Endodermal cell (in vitro differentiated cells): ENCODE results near the gene AUTS2. TPM values are rescaled to one million over a fixed set of nuclear protein-coding genes. Genes with fewer than 3 reads are reported as not detected.
A peak's percentile ranks its signal among the peaks of the same experiment; 100 is the strongest.
"Not testable (repeated sequence)": the region's sequence is repeated elsewhere in the genome, so short reads cannot be mapped to it uniquely, and the experiment has no call there.

ENCODE experiments used
- DNase-seq: peaks from one replicate; pipeline ENCODE4 v3.0.0-alpha.2; 2017
- H3K27ac ChIP-seq: 2 replicates; pipeline ENCODE4 v1.5.1; 2013; ENCODE audit warnings: mild to moderate bottlenecking, low read depth, low read length, moderate library complexity
- H3K27me3 ChIP-seq: 2 replicates; pipeline ENCODE4 v1.6.1; 2013; ENCODE audit warnings: mild to moderate bottlenecking, low read length, moderate library complexity; ENCODE audit not compliant: insufficient read depth, control insufficient read depth, poor library complexity, severe bottlenecking
- H3K36me3 ChIP-seq: 2 replicates; pipeline ENCODE4 v1.7.0; 2013; ENCODE audit warnings: mild to moderate bottlenecking, low read length, moderate library complexity; ENCODE audit not compliant: control insufficient read depth, insufficient read depth
- H3K4me1 ChIP-seq: one replicate; pipeline ENCODE4 v1.7.0; 2013; ENCODE audit warnings: low read length; ENCODE audit not compliant: control insufficient read depth, insufficient read depth
- H3K4me3 ChIP-seq: 2 replicates; pipeline ENCODE4 v1.5.1; 2013; ENCODE audit warnings: mild to moderate bottlenecking, low read length, moderate library complexity
- H3K9ac ChIP-seq: 2 replicates; pipeline ENCODE4 v1.6.1; 2013; ENCODE audit warnings: mild to moderate bottlenecking, low read length, moderate library complexity; ENCODE audit not compliant: poor library complexity, severe bottlenecking; ENCODE audit errors: extremely low read depth
- H3K9me3 ChIP-seq: 2 replicates; pipeline ENCODE4 v1.6.1; 2013; ENCODE audit warnings: mild to moderate bottlenecking, low read length, moderate library complexity; ENCODE audit not compliant: control insufficient read depth
- H3K27ac Mint-ChIP-seq: 2 replicates; pipeline ENCODE4 v1.8.0; 2020; ENCODE audit warnings: mixed read lengths
- H3K27me3 Mint-ChIP-seq: 2 replicates; pipeline ENCODE4 v1.8.0; 2021; ENCODE audit warnings: mild to moderate bottlenecking, mixed read lengths; ENCODE audit not compliant: insufficient read depth
- H3K36me3 Mint-ChIP-seq: 2 replicates; pipeline ENCODE4 v1.8.0; 2020; ENCODE audit warnings: low read depth, mixed read lengths
- H3K4me1 Mint-ChIP-seq: 2 replicates; pipeline ENCODE4 v1.8.0; 2020; ENCODE audit warnings: mixed read lengths
- H3K4me3 Mint-ChIP-seq: 2 replicates; pipeline ENCODE4 v1.8.0; 2020; ENCODE audit warnings: mild to moderate bottlenecking, moderate library complexity, mixed read lengths
- H3K9me3 Mint-ChIP-seq: 2 replicates; pipeline ENCODE4 v1.8.0; 2020; ENCODE audit warnings: mild to moderate bottlenecking, mixed read lengths
- WGBS, 2 experiments: methylation state at CpG; one replicate each; pipeline versions ENCODE4 v1.1.5 to v1.1.7; 2013; ENCODE audit warnings: missing lambda C conversion rate in 2 of 2, mixed read lengths in 1 of 2; ENCODE audit not compliant: insufficient coverage in 1 of 2, insufficient read length in 1 of 2; 5-methylcytosine and 5-hydroxymethylcytosine counted together
- total RNA-seq, 2 donors: library from RNA; stranded (reverse); fragmentation: NEBNext Ultra II Directional in 1 of 2; extraction: Animal tissue kit (Norgen Biotek cat#: 25700) in 1 of 2; gene quantifications; 2 replicates in 1 of 2; 3 replicates in 1 of 2; pipeline ENCODE4 v1.2.1, GENCODE V29; 2021
- TF ChIP-seq, protein P1 (sequence below): fragments of 200-600 bp; sonication (generic); conservative IDR thresholded peaks from 2 replicates; pipeline ENCODE4 v1.5.0; 2021; ENCODE audit warnings: antibody characterized with exemption, mild to moderate bottlenecking

AUTS2 gene
- total RNA-seq, 2 donors from 2014 or later: 76.8 to 106 TPM

DNA sequence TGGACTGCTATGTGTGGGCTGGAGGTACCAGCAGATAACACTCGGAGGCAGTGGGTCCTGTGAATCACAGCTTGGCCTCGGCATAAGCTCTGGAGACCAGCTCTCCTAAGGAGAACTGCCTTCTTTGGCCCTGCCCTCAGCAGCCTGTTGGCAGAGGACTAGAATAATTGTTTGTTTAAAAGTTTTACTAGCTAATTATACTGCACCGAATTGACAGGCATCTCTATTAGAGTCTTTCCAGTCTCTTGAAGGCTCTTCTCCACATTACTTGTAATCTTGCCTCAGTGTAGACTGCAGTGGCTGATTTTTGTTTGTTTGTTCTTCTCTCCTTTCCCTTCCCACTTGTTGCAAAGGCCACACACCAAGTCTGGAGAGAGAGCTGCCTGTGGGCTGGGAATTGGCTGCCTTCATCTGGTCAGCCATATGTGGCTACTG, 183.2 kb downstream of the AUTS2 start:
- WGBS, 2 experiments: 86 to 91% methylated on average over 1 to 3 of the region's 3 CpGs
- DNase-seq: no peak
- Mint-ChIP-seq H3K27me3 (no peaks in the 10 kb centered on the region), H3K9me3 (no peaks in the 10 kb centered on the region), H3K27ac (peak overlapping the region; percentile 36), H3K4me1 (peaks cover 24% of the 10 kb centered on the region), H3K4me3 (no peak overlapping the region), H3K36me3 (peaks cover 3% of the 10 kb centered on the region)
- no peaks in the 10 kb centered on the region for H3K27me3 ChIP-seq
- H3K4me1 ChIP-seq: peaks cover 4% of the 10 kb centered on the region
- TF ChIP-seq, protein P1, sequence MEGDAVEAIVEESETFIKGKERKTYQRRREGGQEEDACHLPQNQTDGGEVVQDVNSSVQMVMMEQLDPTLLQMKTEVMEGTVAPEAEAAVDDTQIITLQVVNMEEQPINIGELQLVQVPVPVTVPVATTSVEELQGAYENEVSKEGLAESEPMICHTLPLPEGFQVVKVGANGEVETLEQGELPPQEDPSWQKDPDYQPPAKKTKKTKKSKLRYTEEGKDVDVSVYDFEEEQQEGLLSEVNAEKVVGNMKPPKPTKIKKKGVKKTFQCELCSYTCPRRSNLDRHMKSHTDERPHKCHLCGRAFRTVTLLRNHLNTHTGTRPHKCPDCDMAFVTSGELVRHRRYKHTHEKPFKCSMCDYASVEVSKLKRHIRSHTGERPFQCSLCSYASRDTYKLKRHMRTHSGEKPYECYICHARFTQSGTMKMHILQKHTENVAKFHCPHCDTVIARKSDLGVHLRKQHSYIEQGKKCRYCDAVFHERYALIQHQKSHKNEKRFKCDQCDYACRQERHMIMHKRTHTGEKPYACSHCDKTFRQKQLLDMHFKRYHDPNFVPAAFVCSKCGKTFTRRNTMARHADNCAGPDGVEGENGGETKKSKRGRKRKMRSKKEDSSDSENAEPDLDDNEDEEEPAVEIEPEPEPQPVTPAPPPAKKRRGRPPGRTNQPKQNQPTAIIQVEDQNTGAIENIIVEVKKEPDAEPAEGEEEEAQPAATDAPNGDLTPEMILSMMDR: no peak
- no peaks in the 10 kb centered on the region for H3K9me3 ChIP-seq
- no peak overlapping the region for H3K9ac ChIP-seq
- H3K27ac ChIP-seq: no peak overlapping the region
- H3K4me3 ChIP-seq: no peak overlapping the region
- H3K36me3 ChIP-seq: no peaks in the 10 kb centered on the region

DNA sequence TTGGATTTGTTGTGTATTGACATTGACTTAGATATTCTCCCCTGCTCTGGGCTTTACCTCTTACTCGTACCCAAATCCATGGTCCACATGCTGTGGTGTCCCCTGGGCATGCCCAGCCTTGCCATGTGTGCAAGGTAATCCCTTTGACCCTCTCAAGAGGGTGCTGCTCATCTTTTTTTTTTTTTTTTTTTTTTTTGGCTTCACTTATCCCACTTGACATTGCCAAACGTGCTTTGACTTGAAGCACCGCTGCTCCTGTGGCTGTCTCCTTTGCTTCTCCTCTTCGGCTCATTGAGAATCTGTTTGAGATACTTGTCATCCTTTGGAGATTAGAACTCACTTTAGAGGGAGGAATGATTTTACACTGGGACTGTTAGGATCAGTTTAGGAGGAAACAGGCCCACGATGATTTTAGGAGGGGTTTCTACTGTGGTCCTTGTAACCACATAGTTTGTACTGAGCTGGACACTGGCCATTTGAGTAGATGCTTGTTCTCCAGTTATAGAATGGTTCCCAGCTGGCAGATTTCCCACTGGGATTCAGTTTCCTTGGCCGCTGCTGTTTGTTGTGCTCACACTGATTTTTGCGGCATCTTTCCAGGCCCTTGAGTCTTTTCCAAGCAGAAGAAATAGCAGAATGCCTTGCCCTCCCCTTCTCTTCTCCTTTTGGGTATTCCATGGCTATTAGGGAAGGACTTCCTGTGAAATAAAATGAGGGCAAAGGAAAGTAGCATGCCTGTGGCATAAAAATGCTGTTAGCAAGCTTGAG, 184.8 kb downstream of the AUTS2 start:
- DNase-seq: no peak

DNA sequence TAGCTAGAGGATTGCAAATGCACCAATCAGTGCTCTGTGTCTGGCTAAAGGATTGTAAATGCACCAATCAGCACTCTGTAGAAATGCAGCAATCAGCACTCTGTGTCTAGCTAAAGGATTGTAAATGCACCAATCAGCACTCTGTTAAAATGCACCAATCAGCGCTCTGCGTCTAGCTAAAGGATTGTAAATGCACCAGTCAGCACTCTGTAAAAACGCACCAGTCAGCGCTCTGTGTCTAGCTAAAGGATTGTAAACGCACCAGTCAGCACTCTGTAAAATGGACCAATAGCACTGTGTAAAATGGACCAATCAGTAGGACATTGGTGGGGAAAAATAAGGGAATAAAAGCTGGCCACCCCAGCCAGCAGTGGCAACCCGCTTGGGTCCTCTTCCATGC, 187.9 kb downstream of the AUTS2 start:
- H3K27me3 Mint-ChIP-seq, H3K4me3 ChIP-seq, H3K9ac ChIP-seq, H3K27ac Mint-ChIP-seq, H3K9me3 ChIP-seq, H3K36me3 ChIP-seq, H3K4me3 Mint-ChIP-seq, H3K9me3 Mint-ChIP-seq, H3K27me3 ChIP-seq, H3K36me3 Mint-ChIP-seq, DNase-seq, H3K27ac ChIP-seq, H3K4me1 ChIP-seq: not testable (repeated sequence)
- WGBS, 2 experiments: 97 to 99% methylated on average over 6 of the region's 6 CpGs
- H3K4me1 Mint-ChIP-seq: peaks cover 42% of the 10 kb centered on the region

More for the DNA sequence above, 184.8 kb downstream of the AUTS2 start:
- no peak overlapping the region for H3K4me3 Mint-ChIP-seq
- Histone ChIP-seq H3K9me3 (no peaks in the 10 kb centered on the region), H3K36me3 (no peaks in the 10 kb centered on the region), H3K4me1 (peaks cover 5% of the 10 kb centered on the region), H3K27ac (no peak overlapping the region), H3K9ac (no peak overlapping the region), H3K27me3 (no peaks in the 10 kb centered on the region), H3K4me3 (no peak overlapping the region)
- peaks cover 4% of the 10 kb centered on the region for H3K36me3 Mint-ChIP-seq
- no peaks in the 10 kb centered on the region for H3K9me3 Mint-ChIP-seq
- 90% methylated on average over 3 to 7 of the region's 7 CpGs for WGBS, 2 experiments
- no peak overlapping the region for H3K27ac Mint-ChIP-seq
- TF ChIP-seq, protein P1: peak; percentile 20
- H3K4me1 Mint-ChIP-seq: peaks cover 29% of the 10 kb centered on the region
- H3K27me3 Mint-ChIP-seq: no peaks in the 10 kb centered on the region
